GM10847 (cell line): ENCODE data around the gene SLC50A1.

ENCODE experiments used
- POLR2A ChIP-seq: IDR thresholded peaks from 2 replicates; pipeline ENCODE4 v1.6.1; 2011; ENCODE audit not compliant: insufficient read length; ENCODE audit errors: extremely low read depth

Gene SLC50A1

GRCh38 chr1:155135415-155136028 is at the start of gene SLC50A1:
Gene SLC50A1, plus strand, starts transcription at chr1:155135852. Its CDS starts 60 bp downstream, at chr1:155135912.
- peak; percentile 94 for TF ChIP-seq POLR2A

- no peak for TF ChIP-seq POLR2A
Observed at GRCh38 chr1:155086128-155086741, 49.4 kb upstream of the SLC50A1 start.

- TF ChIP-seq POLR2A, result no peak
Observed at GRCh38 chr1:155086856-155087535, 48.7 kb upstream of the SLC50A1 start.

- TF ChIP-seq POLR2A, result no peak
Observed at GRCh38 chr1:155091071-155092051, 44.3 kb upstream of the SLC50A1 start.

GRCh38 chr1:155092131-155092530 is 43.5 kb upstream of the SLC50A1 start:
- no peak for TF ChIP-seq POLR2A

- no peak for TF ChIP-seq POLR2A
Observed at GRCh38 chr1:155092641-155093040, 43.0 kb upstream of the SLC50A1 start.

GRCh38 chr1:155093911-155094621 is 41.6 kb upstream of the SLC50A1 start:
- no peak for TF ChIP-seq POLR2A

- no peak for TF ChIP-seq POLR2A
Observed at GRCh38 chr1:155094622-155094948, 41.1 kb upstream of the SLC50A1 start.

- no peak for TF ChIP-seq POLR2A
Observed at GRCh38 chr1:155099331-155099730, 36.3 kb upstream of the SLC50A1 start.

- no peak for TF ChIP-seq POLR2A
Observed at GRCh38 chr1:155103325-155103724, 32.3 kb upstream of the SLC50A1 start.

- no peak for TF ChIP-seq POLR2A
Observed at GRCh38 chr1:155104605-155105534, 30.8 kb upstream of the SLC50A1 start.

- no peak for TF ChIP-seq POLR2A
Observed at GRCh38 chr1:155105604-155106011, 30.0 kb upstream of the SLC50A1 start.

- no peak for TF ChIP-seq POLR2A
Observed at GRCh38 chr1:155106862-155107261, 28.8 kb upstream of the SLC50A1 start.
